ENCODE data around the gene ZNF562.

DNA sequence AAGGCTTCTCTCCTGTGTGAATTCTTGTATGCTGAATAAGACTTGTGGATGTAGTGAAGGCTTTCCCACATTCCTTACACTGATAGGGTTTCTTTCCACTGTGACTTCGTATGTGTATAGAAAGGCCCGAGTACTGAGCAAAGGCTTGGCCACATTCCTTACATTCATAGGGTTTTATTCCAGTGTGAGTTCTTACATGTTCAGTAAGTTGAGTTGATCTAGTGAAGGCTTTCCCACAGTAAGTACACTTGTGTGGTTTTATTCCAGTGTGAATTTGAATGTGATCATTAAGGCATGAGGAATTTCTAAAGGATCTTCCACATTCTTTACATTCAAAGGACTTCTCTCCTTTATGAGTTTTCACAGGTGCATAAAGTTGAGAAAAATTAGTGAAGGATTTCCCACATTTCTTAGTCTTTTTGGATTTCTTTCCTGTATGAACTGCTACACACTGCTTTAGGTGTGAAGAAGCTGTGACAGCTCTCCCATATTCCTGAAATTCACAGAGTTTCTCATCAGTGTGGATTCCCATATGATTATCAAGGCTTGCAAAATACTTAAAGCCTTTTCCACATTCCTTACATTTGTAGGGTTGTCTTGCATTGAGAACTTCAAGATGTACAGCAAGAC, 64.3 kb downstream of the ZNF562 start:
- TF ChIP-seq, protein P1, sequence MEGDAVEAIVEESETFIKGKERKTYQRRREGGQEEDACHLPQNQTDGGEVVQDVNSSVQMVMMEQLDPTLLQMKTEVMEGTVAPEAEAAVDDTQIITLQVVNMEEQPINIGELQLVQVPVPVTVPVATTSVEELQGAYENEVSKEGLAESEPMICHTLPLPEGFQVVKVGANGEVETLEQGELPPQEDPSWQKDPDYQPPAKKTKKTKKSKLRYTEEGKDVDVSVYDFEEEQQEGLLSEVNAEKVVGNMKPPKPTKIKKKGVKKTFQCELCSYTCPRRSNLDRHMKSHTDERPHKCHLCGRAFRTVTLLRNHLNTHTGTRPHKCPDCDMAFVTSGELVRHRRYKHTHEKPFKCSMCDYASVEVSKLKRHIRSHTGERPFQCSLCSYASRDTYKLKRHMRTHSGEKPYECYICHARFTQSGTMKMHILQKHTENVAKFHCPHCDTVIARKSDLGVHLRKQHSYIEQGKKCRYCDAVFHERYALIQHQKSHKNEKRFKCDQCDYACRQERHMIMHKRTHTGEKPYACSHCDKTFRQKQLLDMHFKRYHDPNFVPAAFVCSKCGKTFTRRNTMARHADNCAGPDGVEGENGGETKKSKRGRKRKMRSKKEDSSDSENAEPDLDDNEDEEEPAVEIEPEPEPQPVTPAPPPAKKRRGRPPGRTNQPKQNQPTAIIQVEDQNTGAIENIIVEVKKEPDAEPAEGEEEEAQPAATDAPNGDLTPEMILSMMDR (IDR thresholded peaks at IDR 0.05; ENCODE audit: insufficient read depth, low read depth, low read length) = no peak
- no peak for TF ChIP-seq EZH2 (IDR thresholded peaks at IDR 0.05; ENCODE audit: insufficient read depth, low read length)

Data from astrocyte (in vitro differentiated cells and primary cell).